ENCODE measurements around the gene CLBA1. TPM values are rescaled to one million over a fixed set of nuclear protein-coding genes. Genes with fewer than 3 reads are reported as not detected.
A peak's percentile ranks its signal among the peaks of the same experiment; 100 is the strongest.

The CLBA1 gene
- total RNA-seq, 1 experiment from 2014 or later: 3.0 TPM

DNA sequence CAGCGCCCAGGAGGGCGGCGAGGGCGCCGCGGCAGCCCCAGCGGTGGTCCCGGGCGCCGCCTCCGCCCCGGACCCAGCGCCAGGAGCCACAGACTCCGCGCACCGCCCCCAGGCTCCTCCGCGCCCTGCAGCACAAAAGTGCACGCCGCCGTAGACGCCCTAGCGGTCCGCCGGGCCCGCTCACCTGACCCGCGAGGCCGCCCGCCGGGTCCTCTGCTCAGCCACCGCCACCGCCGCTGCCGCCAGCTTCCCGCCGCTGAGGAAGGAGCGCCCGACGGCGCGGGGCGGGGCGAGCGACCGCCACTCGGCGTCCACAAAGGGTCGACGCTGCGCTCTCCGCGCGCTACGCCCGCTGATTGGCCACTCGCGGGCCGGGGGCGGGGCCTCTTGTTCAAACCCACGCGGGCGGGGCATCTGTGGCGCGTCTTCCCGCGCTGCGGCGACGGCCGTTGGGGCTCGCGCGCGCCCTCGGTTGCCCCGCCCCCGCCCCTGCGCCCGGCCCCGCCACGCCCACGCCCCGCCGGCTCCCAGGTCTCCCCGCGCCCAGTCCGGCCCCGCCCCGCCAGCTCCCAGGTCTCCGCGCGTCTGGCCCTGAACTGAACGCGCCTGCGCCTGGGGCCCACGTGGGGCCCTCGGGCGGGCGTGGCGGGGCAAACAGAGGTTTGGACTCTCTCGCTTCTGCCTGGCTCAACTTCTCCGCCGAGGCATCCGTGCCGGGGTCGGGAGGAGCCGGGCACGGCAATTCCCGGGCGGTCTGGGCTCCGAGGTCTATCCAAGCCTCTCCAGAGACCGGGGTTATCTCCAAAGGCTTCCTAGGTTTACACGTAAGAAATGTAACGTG is 35.4 kb downstream of the CLBA1 start, which contains the start of gene CDCA4:
Gene CDCA4, minus strand, starts transcription at position 269 of the 841 bp plus-strand sequence. CDS start 9,154 bp downstream, outside the sequence.
- TF ChIP-seq, protein P1, sequence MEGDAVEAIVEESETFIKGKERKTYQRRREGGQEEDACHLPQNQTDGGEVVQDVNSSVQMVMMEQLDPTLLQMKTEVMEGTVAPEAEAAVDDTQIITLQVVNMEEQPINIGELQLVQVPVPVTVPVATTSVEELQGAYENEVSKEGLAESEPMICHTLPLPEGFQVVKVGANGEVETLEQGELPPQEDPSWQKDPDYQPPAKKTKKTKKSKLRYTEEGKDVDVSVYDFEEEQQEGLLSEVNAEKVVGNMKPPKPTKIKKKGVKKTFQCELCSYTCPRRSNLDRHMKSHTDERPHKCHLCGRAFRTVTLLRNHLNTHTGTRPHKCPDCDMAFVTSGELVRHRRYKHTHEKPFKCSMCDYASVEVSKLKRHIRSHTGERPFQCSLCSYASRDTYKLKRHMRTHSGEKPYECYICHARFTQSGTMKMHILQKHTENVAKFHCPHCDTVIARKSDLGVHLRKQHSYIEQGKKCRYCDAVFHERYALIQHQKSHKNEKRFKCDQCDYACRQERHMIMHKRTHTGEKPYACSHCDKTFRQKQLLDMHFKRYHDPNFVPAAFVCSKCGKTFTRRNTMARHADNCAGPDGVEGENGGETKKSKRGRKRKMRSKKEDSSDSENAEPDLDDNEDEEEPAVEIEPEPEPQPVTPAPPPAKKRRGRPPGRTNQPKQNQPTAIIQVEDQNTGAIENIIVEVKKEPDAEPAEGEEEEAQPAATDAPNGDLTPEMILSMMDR (IDR thresholded peaks at IDR 0.05; ENCODE audit: insufficient read depth in 1 of 2, low read depth in 1 of 2, low read length in 1 of 2, severe bottlenecking in 1 of 2, unreplicated experiment in 1 of 2): no peak
- H3K4me3 Mint-ChIP-seq (ENCODE audit: unreplicated experiment): peak within 1 kb of the TSS; percentile 86
- H3K27me3 ChIP-seq (replicated peaks; ENCODE audit: control insufficient read depth, insufficient read depth, low read length): no peaks in the 10 kb centered on the region
- peaks cover 15% of the 10 kb centered on the region for H3K4me1 ChIP-seq
- intact Hi-C loops (cut with micrococcal nuclease; ENCODE audit: unreplicated experiment): loop anchor here (1.0 kb wide), 3 partner anchors 24 to 66 kb away; partner anchors contain the start of gene CLBA1
- peak within 1 kb of the TSS; percentile 87 for H3K27ac Mint-ChIP-seq (ENCODE audit: unreplicated experiment)
- BruUV-seq (replicated peaks): no TSS peak
- H3K9me3 Mint-ChIP-seq (ENCODE audit: unreplicated experiment): no peaks in the 10 kb centered on the region
- peaks cover 11% of the 10 kb centered on the region for H3K4me1 Mint-ChIP-seq (ENCODE audit: low read depth, unreplicated experiment)
- DNase-seq: peak; percentile 93 to 97
- no peaks in the 10 kb centered on the region for H3K36me3 ChIP-seq (ENCODE audit: control insufficient read depth, insufficient read depth, low read length)
- ChIA-PET POLR2A (interaction anchor here (0.6 to 1.2 kb wide), 11 partner anchors 10 to 268 kb away, joined by 3 to 15 read pairs (median 4); partner anchors contain the start of genes AHNAK2, CEP170B, CLBA1 and SIVA1), CTCF (interaction anchor here (0.6 to 1.0 kb wide), 6 partner anchors 13 to 127 kb away, joined by 3 to 9 read pairs (median 4); no protein-coding TSS in a partner anchor)
- peaks cover 36% of the 10 kb centered on the region for H3K36me3 Mint-ChIP-seq (ENCODE audit: insufficient read depth, unreplicated experiment)
- no peaks in the 10 kb centered on the region for H3K27me3 Mint-ChIP-seq (ENCODE audit: insufficient read depth, unreplicated experiment)
- H3K9me3 ChIP-seq: no peaks in the 10 kb centered on the region
- H3K4me3 ChIP-seq (ENCODE audit: low read depth, low read length): peak within 1 kb of the TSS; percentile 71

DNA sequence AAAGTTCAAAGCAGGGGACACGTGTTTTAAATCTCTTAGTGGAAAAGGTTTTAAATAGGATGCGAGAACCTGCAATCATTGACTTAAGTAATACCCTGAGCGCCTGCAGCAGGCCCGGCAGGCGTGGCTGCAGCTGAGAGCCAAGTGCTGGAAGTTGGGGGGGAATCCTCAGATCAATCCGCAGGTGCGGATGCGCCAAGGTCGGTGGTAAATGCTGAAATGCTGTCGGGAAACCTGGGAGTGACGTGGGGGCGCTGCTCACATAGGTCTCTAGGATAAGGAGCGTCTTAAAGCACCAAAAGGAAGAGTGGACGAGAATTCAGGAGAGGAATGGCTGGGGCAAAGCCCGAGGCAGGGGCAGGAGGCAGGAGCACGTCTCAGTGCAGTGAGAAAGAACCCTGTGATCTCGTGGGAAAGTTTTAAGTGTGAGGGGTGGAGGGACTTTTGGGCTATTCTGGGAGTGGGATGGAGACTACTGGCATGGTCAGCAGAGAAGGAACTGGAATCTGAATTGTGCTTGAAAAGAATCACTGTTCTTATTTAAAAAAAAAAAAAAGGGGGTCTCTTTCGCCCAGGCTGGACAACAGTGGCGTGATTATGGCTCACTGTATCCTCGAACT is 36.2 kb downstream of the CLBA1 start:
- BruUV-seq (replicated peaks): TSS peak; percentile 85
- no peaks in the 10 kb centered on the region for H3K27me3 Mint-ChIP-seq (ENCODE audit: insufficient read depth, unreplicated experiment)
- CTCF ChIA-PET: interaction anchor here (0.6 kb wide), 2 partner anchors 27 to 1107 kb away, joined by 3 to 14 read pairs; no protein-coding TSS in a partner anchor
- no peaks in the 10 kb centered on the region for H3K9me3 Mint-ChIP-seq (ENCODE audit: unreplicated experiment)
- peaks cover 29% of the 10 kb centered on the region for H3K36me3 Mint-ChIP-seq (ENCODE audit: insufficient read depth, unreplicated experiment)
- POLR2A ChIA-PET: interaction anchor here (1.0 to 1.2 kb wide), 4 partner anchors 22 to 44 kb away, joined by 3 to 15 read pairs (median 4); partner anchors contain the start of genes AHNAK2 and CLBA1
- Histone ChIP-seq H3K9me3 (no peaks in the 10 kb centered on the region), H3K27me3 (replicated peaks; ENCODE audit: control insufficient read depth, insufficient read depth, low read length) (no peaks in the 10 kb centered on the region), H3K36me3 (ENCODE audit: control insufficient read depth, insufficient read depth, low read length) (no peaks in the 10 kb centered on the region), H3K4me3 (ENCODE audit: low read depth, low read length) (peak overlapping the region; percentile 71), H3K4me1 (peaks cover 15% of the 10 kb centered on the region)
- H3K27ac Mint-ChIP-seq (ENCODE audit: unreplicated experiment): peak overlapping the region; percentile 87
- TF ChIP-seq, protein P1 (IDR thresholded peaks at IDR 0.05; ENCODE audit: insufficient read depth in 1 of 2, low read depth in 1 of 2, low read length in 1 of 2, severe bottlenecking in 1 of 2, unreplicated experiment in 1 of 2): peak in 1 of 2 experiments; percentile 45
- peak overlapping the region; percentile 86 for H3K4me3 Mint-ChIP-seq (ENCODE audit: unreplicated experiment)
- intact Hi-C loops (cut with micrococcal nuclease; ENCODE audit: unreplicated experiment): loop anchor here (1.0 kb wide), 3 partner anchors 24 to 66 kb away; partner anchors contain the start of gene CLBA1
- DNase-seq: peak; percentile 75 to 78
- H3K4me1 Mint-ChIP-seq (ENCODE audit: low read depth, unreplicated experiment): peaks cover 3% of the 10 kb centered on the region

DNA sequence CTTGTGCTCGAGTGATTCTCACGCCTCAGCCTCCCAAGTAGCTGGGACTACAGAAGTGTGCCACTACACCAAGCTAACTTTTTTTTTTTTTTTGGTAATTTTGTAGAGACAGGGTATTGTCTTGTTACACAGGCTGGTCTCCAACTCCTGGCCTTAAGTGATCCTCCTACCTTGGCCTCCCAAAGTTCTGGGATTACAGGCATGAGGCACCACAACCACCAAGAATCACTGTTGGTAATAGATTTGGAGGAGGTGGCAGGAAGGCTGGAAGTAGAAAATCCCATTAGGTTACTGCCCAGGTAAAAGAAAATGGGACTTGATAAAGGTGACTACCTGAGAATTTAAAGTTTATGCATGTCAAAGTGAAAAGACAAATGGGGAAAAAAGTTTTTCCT is 36.7 kb downstream of the CLBA1 start:
- H3K27ac Mint-ChIP-seq (ENCODE audit: unreplicated experiment): peak overlapping the region; percentile 87
- H3K4me3 ChIP-seq (ENCODE audit: low read depth, low read length): peak overlapping the region; percentile 71
- intact Hi-C loops (cut with micrococcal nuclease; ENCODE audit: unreplicated experiment): no loop called here
- H3K9me3 Mint-ChIP-seq (ENCODE audit: unreplicated experiment): no peaks in the 10 kb centered on the region
- H3K4me1 ChIP-seq: peaks cover 15% of the 10 kb centered on the region
- no peaks in the 10 kb centered on the region for H3K36me3 ChIP-seq (ENCODE audit: control insufficient read depth, insufficient read depth, low read length)
- DNase-seq: no peak
- peak overlapping the region; percentile 86 for H3K4me3 Mint-ChIP-seq (ENCODE audit: unreplicated experiment)
- no peaks in the 10 kb centered on the region for H3K27me3 ChIP-seq (replicated peaks; ENCODE audit: control insufficient read depth, insufficient read depth, low read length)
- H3K36me3 Mint-ChIP-seq (ENCODE audit: insufficient read depth, unreplicated experiment): peaks cover 26% of the 10 kb centered on the region
- no TSS peak for BruUV-seq (replicated peaks)
- ChIA-PET CTCF (interaction anchor here (0.6 kb wide), 1 partner anchor 1107 kb away, joined by 14 read pairs; no protein-coding TSS in a partner anchor), POLR2A (no interaction called here)
- H3K4me1 Mint-ChIP-seq (ENCODE audit: low read depth, unreplicated experiment): no peaks in the 10 kb centered on the region
- H3K27me3 Mint-ChIP-seq (ENCODE audit: insufficient read depth, unreplicated experiment): no peaks in the 10 kb centered on the region
- no peaks in the 10 kb centered on the region for H3K9me3 ChIP-seq
- TF ChIP-seq, protein P1 (IDR thresholded peaks at IDR 0.05; ENCODE audit: insufficient read depth in 1 of 2, low read depth in 1 of 2, low read length in 1 of 2, severe bottlenecking in 1 of 2, unreplicated experiment in 1 of 2): no peak

Measured in Caco-2 (cell line).